ENCODE data around the gene DNAJC5G. TPM values are rescaled to one million over a fixed set of nuclear protein-coding genes. Genes with fewer than 3 reads are reported as not detected.
A peak's percentile ranks its signal among the peaks of the same experiment; 100 is the strongest.

Gene DNAJC5G
- total RNA-seq, 1 experiment from 2014 or later = not detected

DNA sequence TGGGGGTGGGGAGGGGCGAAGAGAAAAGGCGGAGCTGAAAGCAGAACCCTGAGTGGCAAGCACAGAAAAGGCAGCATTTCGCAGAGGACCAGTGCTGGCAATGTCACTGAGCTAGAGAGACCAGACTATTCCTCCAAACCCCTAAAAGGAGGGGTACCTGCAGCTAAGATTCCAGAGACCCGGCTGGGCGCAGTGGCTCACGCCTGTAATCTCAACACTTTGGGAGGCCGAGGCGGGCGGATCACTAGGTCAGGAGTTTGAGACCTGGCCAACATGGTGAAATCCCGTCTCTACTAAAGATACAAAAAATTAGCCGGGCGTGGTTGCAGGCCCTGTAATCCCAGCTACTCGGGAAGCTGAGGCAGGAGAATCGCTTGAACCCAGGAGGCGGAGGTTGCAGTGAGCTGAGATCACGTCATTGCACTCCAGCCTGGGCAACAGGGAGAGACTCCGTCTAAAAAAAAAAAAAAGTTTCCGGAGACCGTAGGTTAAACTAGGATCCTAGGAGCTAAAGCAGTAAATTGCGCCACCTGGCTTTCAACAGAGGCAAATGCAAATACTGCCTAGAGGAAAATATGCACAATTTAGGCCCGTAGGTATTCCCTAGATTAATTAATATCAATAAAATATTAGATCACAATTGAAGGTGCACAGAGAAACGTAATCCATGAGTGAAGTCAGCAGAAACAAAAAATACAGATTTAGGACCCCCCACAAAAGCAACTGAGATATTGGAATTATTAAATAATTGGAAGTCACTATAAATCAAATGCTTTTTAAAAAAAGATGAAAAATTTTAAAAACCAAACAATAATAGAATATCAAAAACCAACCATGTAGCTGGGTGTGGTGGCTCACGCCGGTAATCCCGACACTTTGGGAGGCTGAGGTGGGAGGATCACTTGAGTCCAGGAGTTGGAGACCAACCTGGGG lies 28.1 kb downstream of the DNAJC5G start:
- no peak overlapping the region for H3K4me3 ChIP-seq

DNA sequence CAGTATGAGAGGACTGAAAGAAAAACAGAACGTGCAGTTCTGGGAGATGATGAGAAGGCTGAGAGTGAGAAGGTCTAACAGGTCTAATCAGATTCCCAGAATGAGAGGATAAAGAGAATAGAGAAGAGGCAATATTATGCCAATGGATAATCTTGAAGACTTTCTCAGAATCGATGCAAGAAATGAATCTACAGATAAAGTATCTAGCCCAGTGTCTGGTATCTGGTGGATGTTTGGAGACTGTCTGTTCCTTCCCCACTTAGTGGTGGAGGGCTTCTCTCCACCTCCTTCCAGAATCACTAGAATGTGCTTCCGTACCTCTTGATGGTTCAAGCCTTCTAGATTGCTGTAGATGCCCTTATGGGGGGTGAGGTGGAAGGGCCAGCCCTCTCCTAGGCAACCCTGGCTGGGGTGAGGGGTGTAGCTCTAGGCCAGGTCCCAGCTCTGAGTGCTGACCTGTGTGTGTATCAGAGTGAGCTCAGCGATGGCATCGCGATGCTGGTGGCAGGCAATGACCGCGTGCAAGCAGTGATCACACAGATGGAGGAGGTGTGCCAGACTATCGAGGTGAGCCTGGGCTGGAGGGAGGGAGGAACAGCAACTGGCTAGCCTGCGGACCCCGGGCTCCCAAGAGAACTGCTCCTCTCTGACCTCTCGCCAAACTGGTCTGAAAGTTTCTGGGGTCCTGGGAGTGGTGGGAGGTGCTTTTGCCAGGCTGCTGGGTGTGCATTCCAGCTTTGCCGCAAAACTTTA lies 29.4 kb downstream of the DNAJC5G start:
- peaks cover 8% of the 10 kb centered on the region for H3K27me3 ChIP-seq (replicated peaks)
- no peak overlapping the region for H3K4me3 ChIP-seq
- no peak overlapping the region for H3K27ac ChIP-seq
- DNase-seq (ENCODE audit: low read depth in 1 of 2, low spot score in 2 of 2) = no peak
- H3K9me3 ChIP-seq (replicated peaks) = no peaks in the 10 kb centered on the region
- peaks cover 14% of the 10 kb centered on the region for H3K36me3 ChIP-seq
- no peaks in the 10 kb centered on the region for H3K4me1 ChIP-seq (replicated peaks)

More for the DNA sequence above, 28.1 kb downstream of the DNAJC5G start:
- H3K4me1 ChIP-seq (replicated peaks) = no peaks in the 10 kb centered on the region
- DNase-seq (ENCODE audit: low read depth in 1 of 2, low spot score in 2 of 2) = peak; percentile 46 to 59
- peaks cover 8% of the 10 kb centered on the region for H3K27me3 ChIP-seq (replicated peaks)
- H3K9me3 ChIP-seq (replicated peaks) = no peaks in the 10 kb centered on the region
- H3K36me3 ChIP-seq = peaks cover 4% of the 10 kb centered on the region; the same call in 1 of the 2 replicates
- H3K27ac ChIP-seq = no peak overlapping the region

DNA sequence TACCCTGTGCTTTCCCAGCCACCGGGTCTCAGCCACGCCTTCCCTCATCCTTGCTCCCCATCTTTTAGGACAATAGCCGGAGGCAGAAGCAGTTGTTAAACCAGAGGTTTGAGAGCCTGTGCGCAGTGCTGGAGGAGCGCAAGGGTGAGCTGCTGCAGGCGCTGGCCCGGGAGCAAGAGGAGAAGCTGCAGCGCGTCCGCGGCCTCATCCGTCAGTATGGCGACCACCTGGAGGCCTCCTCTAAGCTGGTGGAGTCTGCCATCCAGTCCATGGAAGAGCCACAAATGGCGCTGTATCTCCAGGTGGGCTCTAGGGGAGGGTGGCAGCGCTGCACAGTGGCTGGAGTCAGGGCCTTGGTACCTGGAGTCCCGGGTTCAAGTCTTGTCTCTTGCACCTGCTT lies 30.3 kb downstream of the DNAJC5G start:
- peaks cover 16% of the 10 kb centered on the region for H3K36me3 ChIP-seq
- H3K27me3 ChIP-seq (replicated peaks) = peaks cover 8% of the 10 kb centered on the region

DNA sequence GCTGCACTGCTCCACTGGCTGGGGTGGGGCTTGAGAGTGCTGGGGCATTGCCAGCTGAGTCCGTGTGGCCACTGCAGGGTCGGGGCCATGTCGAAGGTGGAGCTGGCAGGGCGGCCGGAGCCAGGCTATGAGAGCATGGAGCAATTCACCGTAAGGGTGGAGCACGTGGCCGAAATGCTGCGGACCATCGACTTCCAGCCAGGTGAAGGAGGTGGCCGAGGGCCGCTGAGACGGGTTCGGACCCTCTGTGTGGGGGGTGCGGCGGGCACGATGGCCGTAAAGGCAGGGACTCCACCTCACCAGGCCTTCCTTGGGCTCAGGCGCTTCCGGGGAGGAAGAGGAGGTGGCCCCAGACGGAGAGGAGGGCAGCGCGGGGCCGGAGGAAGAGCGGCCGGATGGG lies 30.9 kb downstream of the DNAJC5G start:
- DNase-seq (ENCODE audit: low read depth in 1 of 2, low spot score in 2 of 2) = no peak
- Histone ChIP-seq H3K27me3 (replicated peaks) (peaks cover 8% of the 10 kb centered on the region), H3K9me3 (replicated peaks) (no peaks in the 10 kb centered on the region), H3K36me3 (peaks cover 16% of the 10 kb centered on the region), H3K27ac (no peak overlapping the region), H3K4me3 (no peak overlapping the region), H3K4me1 (replicated peaks) (no peaks in the 10 kb centered on the region)

More for the DNA sequence above, 30.3 kb downstream of the DNAJC5G start:
- no peak for DNase-seq (ENCODE audit: low read depth in 1 of 2, low spot score in 2 of 2)
- H3K4me1 ChIP-seq (replicated peaks) = no peaks in the 10 kb centered on the region
- no peak overlapping the region for H3K4me3 ChIP-seq
- H3K9me3 ChIP-seq (replicated peaks) = no peaks in the 10 kb centered on the region
- no peak overlapping the region for H3K27ac ChIP-seq

DNA sequence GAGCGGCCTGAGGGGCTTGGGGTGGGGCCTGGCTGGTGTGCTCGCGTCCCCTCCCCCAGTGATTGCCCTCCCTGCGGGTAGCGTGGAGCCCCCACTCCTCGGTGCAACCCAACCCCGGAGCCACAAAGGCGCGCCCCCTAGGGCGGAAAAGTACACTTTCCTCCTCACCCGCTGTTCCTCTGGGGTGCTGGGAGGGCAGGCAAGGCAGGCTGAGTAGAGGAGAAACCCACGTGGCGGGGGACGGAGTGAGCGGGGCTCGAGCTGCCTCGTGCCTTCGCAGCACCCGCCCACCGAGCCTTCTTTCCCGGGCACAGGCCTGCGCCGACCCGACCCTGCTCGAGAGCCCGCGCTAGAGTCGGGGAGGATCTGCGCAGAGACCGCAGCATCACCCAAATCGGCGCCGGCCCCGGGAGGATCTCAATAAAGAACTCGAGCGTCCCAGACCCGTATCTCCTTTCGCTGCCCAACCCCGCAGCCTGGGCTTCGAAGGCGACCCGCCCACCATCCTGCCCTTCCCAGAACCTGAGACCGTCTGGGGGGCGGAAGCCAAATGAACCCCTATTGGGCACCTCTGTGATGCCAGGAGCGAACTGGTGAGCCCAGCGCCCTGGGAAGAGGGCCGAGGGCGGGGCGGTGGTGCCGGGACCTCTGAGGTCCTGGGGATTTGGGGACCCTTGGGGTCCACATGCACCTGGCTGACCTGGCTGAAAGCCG lies 31.5 kb downstream of the DNAJC5G start:
- Histone ChIP-seq H3K9me3 (replicated peaks) (no peaks in the 10 kb centered on the region), H3K27ac (no peak overlapping the region), H3K27me3 (replicated peaks) (peaks cover 8% of the 10 kb centered on the region), H3K4me1 (replicated peaks) (no peaks in the 10 kb centered on the region), H3K36me3 (peaks cover 17% of the 10 kb centered on the region), H3K4me3 (no peak overlapping the region)
- no peak for DNase-seq (ENCODE audit: low read depth in 1 of 2, low spot score in 2 of 2)

DNA sequence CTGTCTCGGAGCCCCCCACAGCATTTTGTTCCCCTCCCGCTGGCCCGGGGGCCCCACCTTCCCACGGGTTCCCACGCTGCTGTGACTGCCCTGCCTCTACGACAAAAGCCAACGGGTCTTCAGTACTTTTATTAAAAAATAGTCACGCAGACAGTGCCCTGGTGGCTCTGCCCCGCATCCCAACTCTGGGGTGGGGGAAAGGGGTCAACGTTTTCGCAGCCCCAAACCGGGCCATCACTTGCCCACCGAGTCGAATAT lies 32.0 kb downstream of the DNAJC5G start:
- Histone ChIP-seq H3K27ac (no peak overlapping the region), H3K4me3 (no peak overlapping the region), H3K36me3 (peaks cover 21% of the 10 kb centered on the region), H3K4me1 (replicated peaks) (no peaks in the 10 kb centered on the region), H3K9me3 (replicated peaks) (no peaks in the 10 kb centered on the region), H3K27me3 (replicated peaks) (peaks cover 8% of the 10 kb centered on the region)
- DNase-seq (ENCODE audit: low read depth in 1 of 2, low spot score in 2 of 2) = no peak

DNA sequence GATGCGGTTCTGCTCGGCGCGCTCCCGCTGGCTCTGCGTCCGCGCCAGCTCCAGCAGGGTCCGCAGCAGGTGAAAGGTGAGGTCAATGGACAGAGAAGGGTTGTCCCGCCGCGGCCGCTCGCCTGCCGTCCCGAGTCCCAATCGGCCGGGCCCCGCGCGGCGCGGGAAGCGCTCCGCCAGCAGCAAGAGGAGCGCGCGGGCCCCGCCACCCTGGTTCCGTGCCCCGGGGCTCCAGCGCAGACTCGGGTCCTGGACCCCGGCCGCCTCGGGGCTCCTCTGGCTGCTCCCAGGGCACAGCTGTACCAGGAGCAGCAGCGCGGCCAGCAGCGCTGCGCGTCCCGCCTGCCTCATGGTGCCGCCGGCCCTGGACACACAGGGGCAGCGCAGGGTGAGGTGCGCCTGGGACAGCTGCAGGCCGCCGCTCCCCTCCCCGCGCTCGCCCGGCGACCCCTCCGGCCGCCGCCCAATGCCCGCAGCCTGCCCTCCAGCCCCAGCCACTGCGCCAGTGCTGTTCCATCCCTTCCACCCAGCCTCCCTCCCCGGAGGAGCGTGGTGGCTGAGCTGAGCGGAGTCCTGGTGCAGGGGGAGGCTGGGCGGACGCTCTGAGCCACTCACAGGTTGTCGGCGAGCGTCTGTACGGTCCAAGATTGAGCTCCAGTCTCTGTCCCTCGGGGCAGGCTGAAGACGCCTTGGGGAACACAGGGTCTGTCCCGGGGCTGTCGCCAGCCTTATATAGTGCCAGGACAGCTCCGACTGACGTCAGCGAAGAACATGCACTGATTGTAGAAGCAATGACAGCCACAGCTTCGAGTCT lies 32.5 kb downstream of the DNAJC5G start:
- H3K27ac ChIP-seq = no peak overlapping the region
- no peaks in the 10 kb centered on the region for H3K9me3 ChIP-seq (replicated peaks)
- no peaks in the 10 kb centered on the region for H3K4me1 ChIP-seq (replicated peaks)
- no peak for DNase-seq (ENCODE audit: low read depth in 1 of 2, low spot score in 2 of 2)
- H3K36me3 ChIP-seq = peaks cover 21% of the 10 kb centered on the region
- H3K27me3 ChIP-seq (replicated peaks) = peaks cover 8% of the 10 kb centered on the region
- H3K4me3 ChIP-seq = no peak overlapping the region

DNA sequence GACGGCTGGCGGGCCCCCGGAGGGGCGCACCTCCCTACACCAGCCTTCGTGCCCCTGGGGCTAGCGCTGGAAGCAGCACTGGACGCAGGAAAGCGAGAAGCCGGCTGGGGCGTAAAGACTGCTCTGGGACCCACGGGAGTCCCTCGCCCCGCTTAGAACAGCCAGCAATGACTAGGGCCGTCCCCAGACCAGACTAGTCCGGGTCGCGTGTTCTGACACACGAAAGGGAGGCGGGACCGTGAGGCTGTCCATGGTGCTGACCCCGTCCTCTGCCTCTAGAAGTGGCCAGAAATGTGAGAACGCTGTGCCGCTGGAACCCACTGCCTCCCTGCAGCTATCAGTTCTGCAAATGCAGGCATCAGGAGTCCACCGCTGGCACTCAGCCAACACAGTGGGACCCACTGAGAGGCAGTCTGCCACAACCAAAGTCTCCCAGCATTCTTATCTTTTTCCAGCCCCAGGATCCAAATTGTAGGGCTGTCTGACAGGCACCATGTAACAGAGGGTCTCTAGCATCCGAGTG lies 33.2 kb downstream of the DNAJC5G start, which contains the start of gene UCN:
Gene UCN, minus strand, starts transcription at position 87 of the 523 bp plus-strand sequence. CDS start 550 bp downstream, outside the sequence.
- Histone ChIP-seq H3K4me1 (replicated peaks) (no peaks in the 10 kb centered on the region), H3K27me3 (replicated peaks) (peaks cover 8% of the 10 kb centered on the region), H3K9me3 (replicated peaks) (no peaks in the 10 kb centered on the region), H3K4me3 (no peak within 1 kb of the TSS), H3K27ac (no peak within 1 kb of the TSS), H3K36me3 (peaks cover 21% of the 10 kb centered on the region)
- no peak for DNase-seq (ENCODE audit: low read depth in 1 of 2, low spot score in 2 of 2)

DNA sequence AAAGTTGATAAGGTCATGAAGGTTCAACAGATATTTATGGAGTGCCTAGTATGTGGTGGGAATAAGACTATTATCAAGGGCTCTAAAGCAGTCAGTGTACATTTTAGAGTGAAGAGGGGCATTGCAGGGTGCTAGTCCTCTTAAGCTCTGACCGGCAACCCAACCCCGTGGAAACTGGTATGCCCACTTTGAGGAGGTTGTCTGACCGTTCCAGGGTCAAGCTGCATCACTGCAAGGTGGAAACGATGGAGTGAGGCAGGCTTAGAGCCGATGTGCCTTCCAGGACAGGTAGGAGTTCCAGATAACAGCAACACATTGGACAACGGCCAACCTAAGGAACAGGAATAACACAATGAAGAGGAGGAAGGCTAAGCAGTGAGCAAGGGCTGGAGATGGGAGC lies 34.4 kb downstream of the DNAJC5G start:
- H3K4me1 ChIP-seq (replicated peaks) = no peaks in the 10 kb centered on the region
- DNase-seq (ENCODE audit: low read depth in 1 of 2, low spot score in 2 of 2) = no peak
- H3K4me3 ChIP-seq = no peak overlapping the region
- peaks cover 21% of the 10 kb centered on the region for H3K36me3 ChIP-seq
- H3K27ac ChIP-seq = no peak overlapping the region
- H3K27me3 ChIP-seq (replicated peaks) = peaks cover 8% of the 10 kb centered on the region
- H3K9me3 ChIP-seq (replicated peaks) = no peaks in the 10 kb centered on the region

DNA sequence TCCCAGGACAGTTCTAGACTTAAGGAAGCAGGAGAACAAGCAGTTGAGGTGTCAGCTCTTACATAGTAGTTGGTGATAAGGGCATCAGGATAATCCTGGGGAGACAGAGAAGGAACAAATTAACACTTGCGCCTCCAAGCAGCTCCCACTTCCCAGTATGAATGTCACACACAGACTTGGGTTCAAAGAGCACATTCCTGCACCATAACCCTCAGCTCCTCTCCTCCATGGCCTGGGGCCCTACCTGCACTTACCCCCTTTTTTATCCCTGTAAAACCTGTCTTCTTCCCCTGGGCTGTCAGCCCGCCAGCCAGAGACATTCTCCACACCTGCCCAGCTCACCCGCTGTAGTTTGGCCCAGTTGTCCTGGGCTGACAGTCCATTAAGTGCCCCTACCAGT lies 36.9 kb downstream of the DNAJC5G start:
- Histone ChIP-seq H3K27ac (no peak overlapping the region), H3K4me3 (no peak overlapping the region), H3K27me3 (replicated peaks) (peaks cover 2% of the 10 kb centered on the region; the same call in 1 of the 2 replicates), H3K9me3 (replicated peaks) (no peaks in the 10 kb centered on the region), H3K36me3 (peaks cover 27% of the 10 kb centered on the region), H3K4me1 (replicated peaks) (no peaks in the 10 kb centered on the region)
- DNase-seq (ENCODE audit: low read depth in 1 of 2, low spot score in 2 of 2) = no peak

DNA sequence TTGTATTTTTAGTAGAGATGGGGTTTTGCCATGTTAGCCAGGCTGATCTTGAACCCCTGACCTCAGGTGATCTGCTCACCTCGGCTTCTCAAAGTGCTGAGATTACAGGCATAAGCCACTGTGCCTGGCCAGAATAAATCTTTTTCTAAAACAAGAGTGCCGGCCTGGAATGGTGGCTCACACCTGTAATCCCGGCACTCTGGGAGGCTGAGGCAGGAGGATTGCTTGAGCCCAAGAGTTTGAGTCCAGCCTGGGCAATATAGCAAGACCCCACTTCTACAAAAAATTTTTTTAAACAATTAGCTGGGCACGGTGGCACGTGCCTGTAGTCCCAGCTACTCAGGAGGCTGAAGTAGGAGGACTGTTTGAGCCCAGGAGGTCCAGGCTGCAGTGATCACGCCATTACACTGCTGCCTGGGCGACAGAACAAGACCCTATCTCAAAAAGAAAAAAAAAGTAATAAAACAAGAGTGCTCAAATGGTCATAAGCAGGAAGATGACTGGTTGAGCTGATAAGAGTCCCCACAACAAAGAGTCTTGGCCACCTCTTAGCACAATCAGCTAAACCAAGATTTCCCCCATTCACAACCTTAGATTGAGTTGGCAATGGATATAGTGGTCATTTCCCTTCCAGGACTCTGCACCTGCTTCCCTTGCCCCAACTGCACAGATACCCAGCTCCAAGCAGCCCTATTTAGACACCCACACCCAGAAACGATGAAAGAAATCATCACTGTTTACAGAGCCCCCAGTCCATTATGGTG lies 38.8 kb downstream of the DNAJC5G start:
- no peak for DNase-seq (ENCODE audit: low read depth in 1 of 2, low spot score in 2 of 2)
- Histone ChIP-seq H3K9me3 (replicated peaks) (no peaks in the 10 kb centered on the region), H3K36me3 (peaks cover 22% of the 10 kb centered on the region), H3K4me1 (replicated peaks) (no peaks in the 10 kb centered on the region), H3K27ac (no peak overlapping the region), H3K27me3 (replicated peaks) (no peaks in the 10 kb centered on the region), H3K4me3 (no peak overlapping the region)

DNA sequence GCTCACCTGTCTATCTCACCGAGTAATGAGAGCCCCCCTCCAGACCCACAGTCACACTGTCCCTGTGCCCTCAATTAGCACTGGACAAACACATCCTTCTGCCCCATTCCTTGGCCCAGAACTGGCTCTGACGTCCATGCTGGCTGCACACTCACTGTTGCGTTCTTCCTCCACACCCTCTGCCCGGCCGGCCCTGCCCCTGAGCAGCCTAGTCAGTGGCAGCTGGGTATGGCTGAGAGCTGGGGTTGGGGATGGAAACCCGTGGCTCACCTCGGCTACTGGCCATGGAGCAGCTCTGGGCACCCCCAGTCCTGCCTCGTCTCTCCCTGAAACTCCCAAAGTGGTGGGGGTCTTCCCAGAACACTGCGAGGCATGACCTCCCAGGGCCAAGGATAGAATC lies 39.5 kb downstream of the DNAJC5G start:
- no peak overlapping the region for H3K27ac ChIP-seq
- no peaks in the 10 kb centered on the region for H3K9me3 ChIP-seq (replicated peaks)
- no peak overlapping the region for H3K4me3 ChIP-seq
- peaks cover 18% of the 10 kb centered on the region for H3K36me3 ChIP-seq
- no peak for DNase-seq (ENCODE audit: low read depth in 1 of 2, low spot score in 2 of 2)
- no peaks in the 10 kb centered on the region for H3K27me3 ChIP-seq (replicated peaks)
- no peaks in the 10 kb centered on the region for H3K4me1 ChIP-seq (replicated peaks)

Data from SJSA1 (cell line).